HG02884 (cell line): Measurements from ENCODE around the gene ABCD3.

Source experiments
- ATAC-seq: cut with Tn5 transposase; IDR thresholded peaks from one replicate; pipeline ENCODE4 v1.9.1; 2021; ENCODE audit warnings: mild to moderate bottlenecking, moderate library complexity; ENCODE audit not compliant: unreplicated experiment

ABCD3 gene

DNA sequence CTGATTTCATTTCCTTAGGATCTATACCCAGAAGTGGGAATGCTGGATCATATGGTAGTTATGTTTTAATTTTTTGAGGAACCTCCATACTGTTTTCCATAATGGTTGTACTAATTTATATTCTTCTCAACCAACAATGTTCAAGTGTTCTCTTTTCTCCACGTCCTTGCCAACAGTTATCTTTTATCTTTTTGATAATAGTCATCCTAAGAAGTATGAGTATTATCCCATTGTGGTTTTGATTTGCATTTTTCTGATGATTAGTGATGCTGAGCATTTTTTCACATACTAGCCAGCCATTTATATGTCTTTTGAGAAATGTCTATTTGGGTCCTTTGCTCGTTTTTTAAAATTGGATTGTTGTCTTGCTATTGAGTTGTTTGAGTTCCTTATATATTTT lies 38.5 kb downstream of the ABCD3 start:
- ATAC-seq = no peak

DNA sequence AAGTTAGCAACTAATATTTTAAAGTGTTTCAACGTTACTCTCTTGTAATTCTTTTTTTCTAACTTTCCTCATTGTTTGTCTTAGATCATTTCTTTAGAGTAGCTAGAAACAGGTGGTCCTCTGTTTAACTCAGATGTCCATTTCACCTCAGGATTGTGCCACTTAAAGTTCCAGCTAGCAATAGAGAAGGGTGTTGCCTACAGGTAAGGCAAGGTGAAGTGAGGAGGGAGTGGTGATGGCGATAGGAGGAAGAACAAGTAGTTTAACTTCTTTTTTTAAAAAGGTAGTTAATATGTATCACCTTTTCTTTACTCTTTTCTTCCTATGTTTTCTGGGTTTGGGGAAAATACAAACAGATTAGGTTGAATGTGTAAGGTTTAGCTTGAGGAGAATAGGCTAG lies 44.4 kb downstream of the ABCD3 start:
- ATAC-seq = no peak

DNA sequence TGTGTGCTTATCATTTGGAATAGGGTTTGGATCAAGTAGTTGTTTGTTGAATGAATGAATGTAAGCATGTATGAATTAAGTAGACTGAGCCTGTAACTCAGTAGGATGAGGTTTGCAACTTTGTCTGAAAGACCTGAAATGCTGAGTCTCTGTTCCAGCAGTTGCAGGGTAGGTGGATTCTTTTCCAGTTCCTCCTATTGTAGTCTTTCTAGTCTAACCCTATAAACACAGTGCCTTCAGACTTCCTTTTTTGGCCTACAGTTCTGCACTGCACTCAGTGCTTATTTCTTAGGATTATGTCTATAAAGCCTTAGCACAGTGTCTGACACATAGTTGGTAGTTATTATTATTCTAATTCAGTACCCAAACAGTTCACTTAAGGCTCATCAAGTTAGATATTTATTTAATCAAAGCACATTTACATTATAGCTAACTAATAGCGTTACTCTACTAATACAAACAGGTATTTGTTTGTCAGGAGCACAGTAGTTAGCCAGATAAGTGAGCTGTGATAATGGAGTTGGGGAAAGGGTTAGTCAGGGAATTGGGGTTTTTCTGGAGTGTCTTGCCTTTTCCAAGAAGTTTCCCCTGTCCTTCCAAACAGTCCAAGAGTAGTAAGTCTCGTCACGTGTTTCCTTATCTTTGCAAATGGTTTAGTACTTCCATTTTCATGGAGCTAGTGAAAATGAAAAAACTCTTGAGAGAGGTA lies 45.0 kb downstream of the ABCD3 start:
- no peak for ATAC-seq

DNA sequence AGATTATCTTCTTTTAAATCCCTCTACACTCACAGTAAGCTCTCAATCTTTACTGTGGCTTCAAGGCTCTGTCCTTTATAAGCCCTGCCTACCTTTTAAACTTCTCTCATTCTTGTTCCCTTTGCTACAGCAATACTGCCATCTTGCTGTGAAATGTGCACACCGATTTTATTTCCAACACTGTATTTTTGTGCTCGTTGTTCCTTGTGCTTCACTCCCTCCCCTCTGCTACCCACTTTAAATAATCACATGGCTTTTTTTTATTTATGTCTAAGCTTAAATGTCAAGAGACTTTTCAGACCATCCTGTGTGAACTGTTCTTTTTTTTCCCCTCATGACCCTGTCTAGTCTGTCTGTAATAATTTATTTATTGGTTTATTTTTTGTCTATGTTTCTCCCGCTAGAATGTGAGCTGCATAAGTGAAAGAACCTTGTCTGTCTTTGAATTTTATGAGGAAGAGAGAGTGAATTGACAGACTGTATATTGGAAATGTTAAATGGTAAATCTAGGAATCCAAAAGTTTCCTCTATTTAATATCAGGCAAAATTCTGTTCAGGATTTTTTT lies 45.7 kb downstream of the ABCD3 start:
- ATAC-seq = no peak

DNA sequence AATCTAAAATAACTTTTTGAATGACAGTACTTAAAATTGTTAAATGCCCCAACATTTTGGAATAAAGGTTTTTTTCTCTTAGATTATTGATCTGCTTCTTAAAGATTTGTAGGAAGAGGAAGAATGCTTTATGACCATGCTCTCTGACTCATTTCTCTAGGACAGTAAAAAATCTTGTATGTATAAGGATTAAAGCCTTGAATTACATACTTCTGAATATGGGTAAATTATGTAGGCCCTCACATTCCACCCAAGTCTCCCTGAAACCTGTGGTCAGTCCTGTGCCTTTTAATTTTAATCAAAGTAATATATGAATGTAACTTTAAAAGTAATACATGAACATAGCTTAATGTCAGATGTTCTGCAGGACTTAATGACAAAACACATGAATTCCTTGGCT lies 50.5 kb downstream of the ABCD3 start:
- ATAC-seq = no peak

DNA sequence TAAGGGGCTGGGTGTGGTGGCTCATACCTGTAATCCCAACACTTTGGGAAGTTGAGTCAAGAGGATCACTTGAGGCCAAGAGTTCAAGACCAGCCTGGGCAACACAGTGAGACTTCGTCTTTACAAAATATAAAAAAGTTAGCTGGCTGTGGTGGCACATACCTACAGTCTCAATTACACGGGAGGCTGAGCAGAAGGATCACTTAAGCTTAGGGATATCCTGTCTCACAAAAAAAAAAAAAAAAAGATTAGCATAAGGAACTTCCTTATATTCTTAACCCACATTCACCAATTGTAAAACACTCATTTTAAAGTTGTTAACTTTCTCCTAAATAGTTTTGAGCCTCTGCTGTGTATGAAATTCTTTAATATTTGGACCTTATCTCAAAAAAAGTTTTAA lies 53.1 kb downstream of the ABCD3 start:
- ATAC-seq = no peak

DNA sequence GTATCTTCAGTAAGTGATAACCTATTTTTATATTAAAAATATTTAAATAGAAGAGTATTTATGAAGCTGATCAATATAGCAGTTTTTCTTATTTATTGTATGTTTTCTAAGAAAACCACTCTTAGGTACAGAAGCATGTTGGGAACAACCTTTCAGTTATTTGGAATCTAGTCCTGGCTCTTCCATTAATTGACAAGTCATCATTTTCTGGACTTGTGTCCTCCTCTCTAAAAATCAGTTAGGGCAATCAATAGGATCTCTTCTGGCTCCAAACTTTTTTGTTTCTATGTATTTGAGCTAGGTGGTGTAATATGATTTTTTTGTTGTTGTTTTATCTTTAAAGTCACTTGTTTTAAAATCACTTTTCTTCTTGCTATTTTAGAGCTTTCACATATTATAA lies 57.0 kb downstream of the ABCD3 start:
- no peak for ATAC-seq

DNA sequence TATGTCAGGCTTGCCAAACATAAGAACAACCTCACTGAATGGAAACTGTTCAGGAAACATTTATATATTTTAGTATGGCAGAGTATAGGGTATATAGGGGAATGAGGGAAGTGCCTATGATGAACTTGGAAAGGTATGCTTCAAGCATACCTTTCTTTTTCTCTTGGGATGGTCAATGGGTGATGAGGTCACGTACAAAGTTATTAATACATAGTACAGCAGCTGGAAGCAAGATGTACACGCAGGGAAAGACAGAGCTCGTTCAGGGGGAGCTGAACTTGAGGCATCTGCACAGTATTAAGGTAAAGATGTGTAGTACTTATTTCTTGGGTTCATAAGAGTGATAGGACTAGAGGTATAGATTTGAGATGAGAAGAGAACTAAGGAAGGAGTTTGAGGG lies 61.5 kb downstream of the ABCD3 start:
- ATAC-seq = no peak

DNA sequence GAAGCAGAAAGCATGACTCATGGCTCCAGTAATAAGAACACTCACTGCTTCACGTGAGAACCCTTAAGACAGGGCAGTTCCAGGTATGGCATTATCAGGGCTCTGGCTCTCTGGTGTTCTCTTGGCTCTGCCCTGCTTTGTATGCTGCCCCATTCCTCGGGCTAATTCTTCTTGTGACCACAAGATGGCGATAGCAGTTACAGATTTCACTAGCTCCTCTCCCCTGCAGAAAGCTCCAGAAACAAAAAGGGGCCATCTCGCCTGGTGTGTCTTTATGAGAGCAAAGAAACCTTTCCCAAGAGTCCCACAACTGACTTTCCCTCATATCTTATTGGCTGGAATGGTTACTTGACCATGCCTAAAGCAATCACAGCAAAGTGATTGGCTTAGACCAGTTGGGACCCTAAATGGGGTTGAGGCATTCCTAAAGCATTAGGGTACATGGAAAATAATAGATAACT lies 63.3 kb downstream of the ABCD3 start:
- ATAC-seq = peak; percentile 91

DNA sequence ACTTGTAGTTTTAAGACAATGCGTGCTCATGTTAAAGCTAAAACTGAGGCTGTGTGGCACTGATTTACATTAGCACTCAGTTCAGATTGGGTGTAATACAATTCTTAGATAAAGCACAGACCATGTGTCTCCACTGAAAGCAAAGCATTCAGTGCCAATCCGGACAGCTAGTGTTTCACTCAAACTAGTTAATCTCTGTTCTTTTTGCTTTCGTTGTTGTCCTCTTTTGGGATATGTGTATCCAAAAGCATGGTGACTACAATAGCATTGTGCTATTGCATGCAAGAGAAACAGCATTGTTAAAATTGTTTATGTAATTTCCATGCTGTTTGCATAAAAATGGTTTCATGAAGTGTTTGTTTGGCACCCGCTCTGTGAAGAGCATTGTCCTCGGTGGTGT lies 68.8 kb downstream of the ABCD3 start:
- ATAC-seq = no peak

DNA sequence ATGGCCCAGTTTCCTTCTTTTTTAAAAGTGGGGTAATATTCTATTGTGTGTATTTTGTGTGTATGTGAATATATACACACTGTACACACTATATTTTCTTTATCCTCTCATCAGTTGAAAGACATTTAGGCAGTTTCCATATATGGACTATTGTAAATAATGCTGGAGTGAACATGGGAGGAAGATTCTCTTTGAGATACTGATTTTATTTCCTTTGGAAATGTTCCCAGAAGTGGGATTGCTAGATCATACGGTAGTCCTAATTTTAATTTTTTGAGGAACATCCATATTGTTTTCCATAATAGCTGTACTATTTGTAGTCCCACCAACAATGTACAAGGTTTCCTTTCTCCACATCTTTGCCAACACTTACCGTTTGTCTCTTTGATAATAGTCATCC lies 72.4 kb downstream of the ABCD3 start:
- ATAC-seq = no peak

DNA sequence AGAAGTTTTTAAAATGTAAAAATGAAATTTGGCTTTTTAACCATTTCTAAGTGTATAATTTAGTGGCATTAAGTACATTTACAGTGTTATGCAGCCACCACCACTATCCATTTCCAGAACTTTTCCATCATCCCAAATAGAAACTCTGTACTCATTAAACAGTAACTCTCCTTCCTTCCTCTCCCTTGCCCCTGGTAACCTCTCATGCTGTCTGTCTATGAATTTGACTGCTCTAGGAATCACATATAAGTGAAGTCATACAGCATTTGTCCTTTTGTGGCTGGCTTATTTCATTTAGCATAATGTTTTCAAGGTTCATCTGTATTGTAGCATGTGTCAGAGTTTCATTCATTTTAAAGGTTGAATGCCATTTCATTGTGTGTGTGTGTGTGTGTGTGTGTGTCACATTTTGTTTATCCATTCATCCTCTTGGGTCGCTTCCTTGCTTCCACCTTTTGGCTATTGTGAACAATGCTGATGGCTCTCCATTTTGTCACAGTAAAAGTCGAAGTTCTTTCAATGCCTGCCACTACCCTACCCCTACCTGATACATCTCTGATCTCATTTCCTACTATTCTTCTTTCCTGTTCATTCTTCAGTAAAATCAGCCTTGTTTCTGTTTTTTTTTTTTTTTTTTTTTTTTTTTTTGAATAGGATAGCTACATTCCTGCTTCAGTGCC lies 78.0 kb downstream of the ABCD3 start:
- no peak for ATAC-seq

DNA sequence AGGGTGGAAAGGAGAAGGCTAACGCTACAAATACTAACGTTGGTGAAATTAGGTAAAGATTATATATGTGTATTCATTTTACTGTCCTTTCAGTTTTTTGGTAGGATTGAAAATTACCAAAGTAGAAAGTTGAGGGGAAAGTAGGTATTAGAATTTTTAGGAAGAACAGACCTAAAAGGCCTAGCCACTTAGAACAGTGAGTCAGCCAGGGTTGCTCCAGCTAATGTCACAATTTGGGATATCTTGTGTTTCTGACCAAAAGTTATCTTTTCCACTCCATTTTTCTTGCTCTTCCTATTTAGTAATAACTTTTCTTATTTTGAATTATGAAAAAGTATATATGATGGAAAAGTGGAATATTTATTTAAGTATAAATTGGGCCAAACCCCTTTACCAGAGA lies 83.2 kb downstream of the ABCD3 start:
- no peak for ATAC-seq

DNA sequence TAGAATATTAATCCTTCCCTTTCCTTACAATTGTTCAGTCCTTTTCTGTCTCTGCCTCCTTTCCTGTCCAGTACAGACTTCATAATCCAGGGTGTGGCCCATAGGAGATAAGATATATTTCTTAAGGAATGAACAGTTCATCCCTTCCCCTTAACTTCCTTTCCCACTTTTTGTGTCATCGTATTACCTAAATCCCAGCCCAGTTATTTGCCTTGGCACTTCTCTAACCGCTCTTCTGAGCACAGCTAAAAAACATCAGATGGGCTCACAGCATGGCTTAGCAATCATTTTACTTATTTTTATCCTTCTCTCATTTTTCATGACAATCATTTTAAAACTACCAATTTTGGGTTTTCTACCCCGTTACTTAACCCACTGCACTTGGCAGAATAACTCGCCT lies 83.7 kb downstream of the ABCD3 start:
- no peak for ATAC-seq

DNA sequence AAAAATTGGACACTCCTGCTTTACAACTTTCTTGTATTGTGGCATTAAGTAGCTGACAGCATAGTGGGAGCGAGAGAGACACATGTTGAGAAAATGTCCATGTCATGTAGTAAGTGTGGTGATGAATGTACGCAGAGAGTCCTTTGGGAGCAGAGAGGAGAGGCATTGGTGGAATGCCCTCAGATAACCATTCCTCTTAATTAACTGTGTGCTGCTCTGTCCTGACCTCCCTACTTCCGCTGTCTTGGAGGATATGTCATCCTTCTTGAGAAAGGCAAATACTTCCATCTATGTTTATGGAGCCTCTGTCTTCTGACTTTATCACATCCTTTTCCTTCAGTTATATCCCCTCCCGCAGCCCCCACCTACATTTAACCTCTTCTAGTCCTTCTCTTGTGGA lies 85.0 kb downstream of the ABCD3 start:
- no peak for ATAC-seq

DNA sequence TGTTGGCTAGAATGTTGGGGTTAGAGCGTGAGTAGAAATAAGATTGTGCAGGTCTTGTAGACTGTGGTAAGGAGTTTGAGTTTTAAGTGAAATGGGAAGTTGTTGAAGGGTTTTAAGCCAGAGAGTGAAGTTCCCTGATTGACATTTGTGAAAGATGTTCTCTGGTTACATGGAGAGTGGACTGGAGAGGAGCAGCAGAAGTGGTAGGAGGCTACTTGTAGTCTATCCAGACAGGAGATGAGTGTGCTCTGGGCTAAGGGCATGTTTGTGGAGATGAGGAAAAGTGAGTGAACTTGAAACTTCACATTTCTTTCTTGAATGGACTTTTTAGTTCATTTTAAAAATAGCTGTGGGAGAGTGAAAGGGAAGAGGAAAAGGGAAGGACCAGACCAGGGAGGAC lies 86.4 kb downstream of the ABCD3 start:
- no peak for ATAC-seq

DNA sequence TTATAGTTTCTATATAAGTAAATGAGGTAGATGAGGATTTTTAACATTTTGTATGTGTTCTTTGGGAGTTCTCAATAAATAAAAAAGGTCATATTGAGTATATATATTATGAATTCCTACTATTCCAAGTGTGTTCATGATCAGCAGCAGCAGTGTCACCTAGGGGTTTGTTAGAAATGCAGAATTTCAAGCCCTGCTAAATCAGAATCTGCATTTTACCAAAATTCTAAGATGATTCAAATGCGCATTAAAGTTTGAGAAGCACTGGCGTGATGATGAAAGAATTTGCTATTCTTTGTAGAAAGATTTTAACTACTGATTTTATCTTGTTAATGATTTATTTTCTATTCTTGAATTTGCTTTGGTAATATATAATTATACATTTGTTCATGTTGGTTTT lies 94.6 kb downstream of the ABCD3 start:
- ATAC-seq = no peak

DNA sequence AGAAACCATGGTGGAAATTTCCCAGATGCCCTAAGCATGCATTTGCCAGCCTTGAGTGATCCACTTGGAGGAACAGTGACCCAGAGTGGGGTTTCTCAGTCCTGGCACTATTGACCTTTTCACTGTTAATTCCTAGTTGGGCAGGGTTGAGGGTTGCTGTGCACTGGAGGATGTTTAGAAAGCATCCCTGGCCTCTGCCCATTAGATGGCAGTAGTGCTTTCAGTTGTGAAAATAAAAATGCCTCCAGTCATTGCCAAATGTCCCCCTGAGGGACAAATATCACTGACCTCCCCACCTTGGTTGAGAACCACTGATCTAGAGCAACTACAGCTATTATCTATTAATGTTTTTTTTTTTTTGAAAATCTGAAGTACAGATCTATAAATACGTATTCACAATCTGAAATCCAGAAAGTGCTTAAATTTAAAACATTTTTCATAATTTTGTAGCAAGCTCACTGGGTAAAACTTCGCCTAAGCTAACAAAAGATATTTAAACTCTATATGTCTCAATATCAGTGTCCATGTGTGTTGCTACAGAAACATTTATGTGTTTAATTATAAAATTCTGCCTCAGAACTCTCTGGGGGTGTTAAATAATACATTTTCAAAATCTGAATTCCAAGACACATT lies 96.0 kb downstream of the ABCD3 start:
- ATAC-seq = no peak

DNA sequence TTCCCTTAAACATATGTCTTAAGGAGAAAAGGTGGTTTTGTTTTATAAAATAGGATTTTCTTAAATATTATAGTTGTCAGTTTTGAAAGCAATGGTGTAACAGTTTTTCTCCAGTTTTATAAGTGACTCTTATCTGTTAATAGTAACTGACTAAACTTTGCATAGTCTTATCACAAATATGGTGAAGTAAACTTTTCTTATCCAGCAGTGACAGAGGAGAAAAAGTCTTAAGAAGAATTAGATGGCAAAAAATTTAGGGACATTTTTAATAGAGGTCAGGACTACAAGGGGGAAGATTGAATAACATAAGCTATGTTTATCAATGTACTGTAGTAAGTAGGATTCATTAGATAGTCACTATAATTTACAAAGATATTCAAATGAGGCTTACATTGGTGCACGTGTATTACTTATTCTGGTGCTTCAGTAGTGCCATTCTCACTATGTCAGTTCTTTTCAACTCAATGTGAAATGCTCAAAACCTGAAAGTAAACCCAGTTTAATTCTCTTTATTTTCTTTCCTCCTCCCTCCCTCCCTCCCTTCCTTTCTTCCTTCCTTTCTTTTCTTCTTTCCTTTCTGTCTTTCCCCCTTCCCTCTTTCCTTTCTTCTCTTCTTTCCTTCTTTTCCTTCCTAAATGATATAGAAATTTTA lies 97.2 kb downstream of the ABCD3 start:
- no peak for ATAC-seq

DNA sequence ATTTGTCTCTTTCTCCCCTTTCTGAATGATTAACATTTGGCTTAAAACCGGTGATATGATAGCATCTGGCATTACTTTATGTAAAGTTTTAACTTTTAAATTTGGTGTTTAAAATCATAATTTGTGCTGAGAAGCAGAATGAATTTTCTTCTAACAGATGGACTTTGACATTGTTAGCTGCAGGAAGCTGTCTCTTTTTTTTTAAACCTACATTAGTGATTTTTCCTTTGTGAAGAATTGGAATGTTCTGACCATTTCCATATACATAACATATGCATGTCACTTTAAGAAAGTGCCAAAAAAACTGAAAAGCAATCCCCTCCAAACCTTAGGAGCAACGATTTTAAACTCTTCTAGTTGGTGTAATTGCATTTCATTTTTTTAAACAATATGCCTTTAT lies 101.2 kb downstream of the ABCD3 start:
- no peak for ATAC-seq

DNA sequence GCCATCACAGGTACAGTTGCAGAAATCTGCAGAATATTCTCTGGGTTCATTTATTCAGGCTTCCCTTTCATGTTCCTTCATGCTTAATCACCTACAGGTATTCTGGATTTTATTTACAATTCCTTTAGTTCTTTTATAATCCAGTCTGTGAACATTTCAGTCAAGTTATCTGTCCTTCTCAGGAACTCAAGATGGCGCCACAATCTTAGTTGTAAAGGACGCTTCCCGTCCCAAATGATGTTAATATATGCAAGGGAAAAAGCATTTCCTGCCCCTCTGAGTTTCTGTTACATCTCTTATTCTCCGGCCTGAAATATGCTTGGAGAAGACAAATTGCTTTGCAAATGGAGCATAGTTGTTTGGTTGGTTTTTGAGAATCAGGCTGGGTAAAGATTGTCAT lies 104.1 kb downstream of the ABCD3 start:
- no peak for ATAC-seq

DNA sequence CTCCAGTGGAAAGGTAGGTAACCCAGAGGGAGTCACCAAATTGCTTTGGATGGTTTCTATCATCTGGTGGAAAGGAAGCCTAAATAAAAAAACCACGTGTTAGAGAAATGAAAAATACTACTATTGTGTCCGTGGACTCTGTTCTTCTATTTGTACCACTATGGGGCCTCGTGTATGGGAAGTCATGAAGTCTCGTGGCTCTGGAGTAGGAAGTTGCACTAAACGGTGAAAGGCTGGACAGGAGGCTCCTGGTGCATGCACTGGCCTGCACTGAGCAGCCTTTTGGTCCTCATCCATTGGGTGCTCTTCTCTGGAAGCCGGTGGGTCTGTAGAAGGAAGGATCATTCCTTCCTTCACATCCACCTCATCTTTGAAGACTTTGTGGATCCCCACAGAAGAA lies 106.3 kb downstream of the ABCD3 start:
- ATAC-seq = no peak
